Measurements from ENCODE around the gene TINAGL1.

DNA sequence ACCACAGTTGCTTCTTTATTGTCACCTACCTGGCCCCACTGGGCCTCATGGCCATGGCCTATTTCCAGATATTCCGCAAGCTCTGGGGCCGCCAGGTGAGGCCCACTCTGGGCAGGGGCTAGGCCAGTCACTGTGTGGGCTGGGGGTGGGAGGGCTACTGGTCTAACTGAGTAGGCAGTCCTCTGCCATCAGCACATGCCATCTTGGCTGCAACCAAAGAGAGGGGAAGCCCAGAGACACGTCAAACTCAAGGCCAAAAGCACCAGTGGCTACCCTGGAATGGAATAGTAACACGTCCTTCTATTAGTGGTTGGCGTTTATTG lies 45.1 kb downstream of the TINAGL1 start:
- TF ChIP-seq CTCF (IDR thresholded peaks at IDR 0.05), result no peak
- no peak for TF ChIP-seq POLR2AphosphoS5 (IDR thresholded peaks at IDR 0.05)
- no peak for TF ChIP-seq POLR2A (IDR thresholded peaks at IDR 0.05)
